ENCODE measurements around the gene FLVCR2.

- TF ChIP-seq POLR2AphosphoS5 (IDR thresholded peaks at IDR 0.05; ENCODE audit: low read depth, low read length) (no peak), FOXP2 (optimal IDR thresholded peaks at IDR 0.05; ENCODE audit: borderline replicate concordance, extremely low read depth, extremely low read length, insufficient read depth) (peak; percentile 9), SIN3A (IDR thresholded peaks at IDR 0.05; ENCODE audit: borderline replicate concordance, insufficient read depth, low read length) (no peak), TAF1 (IDR thresholded peaks at IDR 0.05; ENCODE audit: borderline replicate concordance, insufficient read depth, low read length) (no peak), REST (IDR thresholded peaks at IDR 0.05; ENCODE audit: insufficient read depth in 1 of 2, low read depth in 2 of 2, low read length in 2 of 2) (no peak)
These were observed 69.8 kb downstream of the FLVCR2 start for GRCh38 chr14:75648066-75648838.

Data from PFSK-1 (cell line).